NCI-H2196 (cell line): Measurements from ENCODE around the gene CFAP299.
"Not testable (repeated sequence)": the region's sequence is repeated elsewhere in the genome, so short reads cannot be mapped to it uniquely, and the experiment has no call there.

ENCODE experiments used
- DNase-seq: peaks from one replicate; lab custom pipeline; 2025; ENCODE audit not compliant: unreplicated experiment; lab: John Stamatoyannopoulos, UW

The CFAP299 gene

DNA sequence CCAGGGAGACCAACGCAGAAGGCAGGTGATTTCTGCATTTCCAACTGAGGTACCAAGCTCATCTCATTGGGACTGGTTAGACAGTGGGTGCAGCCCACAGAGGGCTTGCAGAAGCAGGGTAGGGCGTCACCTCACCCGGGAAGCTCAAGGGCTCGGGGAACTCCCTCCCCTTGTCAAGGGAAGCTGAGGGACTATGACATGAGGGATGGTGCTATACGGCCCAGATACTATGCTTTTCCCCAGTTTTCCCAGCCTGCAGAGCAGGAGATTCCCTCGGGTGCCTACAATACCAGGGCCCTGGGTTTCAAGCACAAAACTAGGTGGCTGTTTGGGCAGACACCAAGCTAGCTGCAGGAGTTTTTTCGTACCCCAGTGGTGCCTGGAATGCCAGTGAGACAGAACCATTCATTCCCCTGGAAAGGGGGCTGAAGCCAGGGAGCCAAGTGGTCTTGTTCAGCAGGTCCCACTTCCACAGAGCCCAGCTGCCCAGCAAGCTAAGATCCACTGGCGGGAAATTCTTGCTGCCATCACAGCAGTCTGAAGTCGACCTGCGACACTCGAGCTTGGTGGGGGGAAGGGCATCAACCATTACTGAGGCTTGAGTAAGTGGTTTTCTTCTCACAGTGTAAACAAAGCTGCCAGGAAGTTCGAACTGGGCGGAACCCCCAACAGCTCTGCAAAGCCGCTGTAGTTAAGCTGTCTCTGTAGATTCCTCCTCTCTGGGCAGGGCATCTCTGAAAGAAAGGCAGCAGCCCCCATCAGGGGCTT is 103.9 kb downstream of the CFAP299 start:
- DNase-seq = not testable (repeated sequence)

DNA sequence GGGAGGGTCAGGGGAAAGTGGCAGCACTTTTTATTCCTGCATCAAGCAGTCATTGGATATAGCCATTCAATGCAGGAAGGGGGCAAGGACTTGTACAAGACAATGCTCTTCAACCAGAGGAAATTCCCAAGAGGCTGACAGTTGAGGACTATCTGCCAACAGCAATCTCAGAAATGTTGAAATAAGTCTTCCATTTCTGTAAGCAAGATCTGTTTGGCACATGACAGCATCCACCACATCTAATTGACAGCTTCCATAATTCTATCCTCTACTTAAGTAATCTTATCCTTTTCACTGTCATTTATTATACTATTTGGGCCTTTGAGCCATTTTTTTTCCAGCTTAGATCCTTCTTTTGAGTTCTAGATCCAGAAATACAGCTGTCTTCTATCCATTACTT is 110.7 kb downstream of the CFAP299 start:
- DNase-seq = no peak

DNA sequence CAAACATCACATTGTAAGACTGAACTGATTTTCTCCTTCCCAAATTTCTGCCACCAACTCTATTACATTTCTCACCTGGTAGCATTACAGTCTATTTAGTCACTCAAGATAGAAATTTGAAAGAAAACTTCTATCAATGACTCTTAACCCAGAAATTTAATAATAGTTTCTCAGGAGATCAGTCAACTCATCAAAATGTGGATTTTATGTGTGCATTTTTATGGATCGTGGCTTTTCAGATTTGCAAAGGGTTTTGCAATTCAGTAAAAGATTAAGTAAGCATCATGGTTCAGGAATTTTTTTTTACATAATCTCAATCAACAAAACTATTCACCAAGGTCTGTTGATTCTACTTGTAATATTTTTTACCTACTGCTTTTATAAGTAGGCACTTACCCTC is 111.1 kb downstream of the CFAP299 start:
- no peak for DNase-seq

DNA sequence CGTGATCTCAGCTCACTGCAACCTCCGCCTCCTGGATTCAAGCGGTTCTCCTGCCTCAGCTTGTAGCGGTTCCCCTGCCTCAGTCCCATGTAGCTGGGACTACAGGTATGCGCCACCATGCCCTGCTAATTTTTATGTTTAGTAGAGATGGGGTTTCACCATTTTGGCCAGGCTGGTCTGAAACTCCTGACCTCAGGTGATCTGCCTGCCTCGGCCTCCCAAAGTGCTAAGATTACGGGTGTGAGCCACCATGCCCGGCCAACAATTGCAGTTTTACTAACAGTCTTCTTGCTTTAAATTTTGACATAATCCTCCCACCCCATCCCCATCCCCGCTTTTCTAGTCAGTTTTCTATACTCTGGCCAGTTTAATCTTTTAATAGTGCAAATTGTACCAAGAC is 112.0 kb downstream of the CFAP299 start:
- DNase-seq = no peak

DNA sequence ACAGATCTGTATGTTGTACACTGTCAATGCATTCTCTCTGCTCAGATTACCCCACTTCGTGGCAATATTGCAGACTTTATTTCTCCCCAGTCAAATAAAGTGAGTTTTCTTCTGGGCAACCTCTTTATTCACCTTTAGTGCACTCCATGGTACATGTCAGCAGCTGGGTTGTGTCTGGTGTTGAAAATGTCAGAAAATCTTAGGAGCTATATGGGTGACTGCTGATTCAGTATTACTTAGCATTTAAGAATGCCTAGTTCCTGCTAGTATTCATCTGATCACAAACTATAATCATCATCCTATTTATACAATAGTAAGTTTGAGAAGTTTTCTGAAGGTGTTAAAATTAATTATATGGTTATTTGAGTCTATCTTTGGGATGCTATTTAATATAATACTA is 112.5 kb downstream of the CFAP299 start:
- DNase-seq = no peak

DNA sequence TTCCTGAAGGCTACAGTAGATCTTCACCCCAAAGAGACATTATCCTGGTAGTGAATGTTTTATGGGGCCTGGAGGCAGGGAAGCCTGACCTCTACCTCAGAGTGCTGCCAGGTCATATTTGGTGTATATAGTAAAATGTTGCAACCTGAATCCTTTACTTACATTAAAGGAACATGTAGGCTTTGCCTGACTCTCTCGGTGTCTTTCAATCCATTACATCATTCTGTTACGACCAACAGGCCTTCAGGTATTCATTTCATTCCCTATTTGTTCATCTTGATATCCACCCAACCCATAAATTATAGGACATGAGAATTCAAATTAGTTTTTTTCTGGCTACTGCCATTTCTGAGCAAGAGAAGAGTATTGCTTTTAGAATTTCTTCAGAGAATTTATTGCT is 116.5 kb downstream of the CFAP299 start:
- DNase-seq = no peak

DNA sequence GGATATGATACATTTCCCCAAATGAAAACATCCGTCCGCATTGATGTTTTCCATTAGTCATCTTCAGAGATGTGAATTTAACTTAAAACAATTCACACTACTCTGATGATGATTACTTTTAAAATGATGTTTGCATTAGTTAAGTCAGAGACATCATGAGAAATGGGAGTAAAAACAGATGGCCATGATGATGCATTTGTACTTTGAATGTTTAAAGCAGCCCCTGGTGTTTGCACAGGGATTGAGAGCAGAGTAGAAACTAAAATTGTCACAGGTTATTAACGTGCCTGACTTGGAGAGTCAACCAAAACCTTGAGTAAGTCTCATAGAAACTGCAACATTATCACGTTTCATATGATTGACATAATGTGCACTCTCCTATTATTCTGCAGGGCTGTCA is 117.2 kb downstream of the CFAP299 start:
- DNase-seq = no peak

DNA sequence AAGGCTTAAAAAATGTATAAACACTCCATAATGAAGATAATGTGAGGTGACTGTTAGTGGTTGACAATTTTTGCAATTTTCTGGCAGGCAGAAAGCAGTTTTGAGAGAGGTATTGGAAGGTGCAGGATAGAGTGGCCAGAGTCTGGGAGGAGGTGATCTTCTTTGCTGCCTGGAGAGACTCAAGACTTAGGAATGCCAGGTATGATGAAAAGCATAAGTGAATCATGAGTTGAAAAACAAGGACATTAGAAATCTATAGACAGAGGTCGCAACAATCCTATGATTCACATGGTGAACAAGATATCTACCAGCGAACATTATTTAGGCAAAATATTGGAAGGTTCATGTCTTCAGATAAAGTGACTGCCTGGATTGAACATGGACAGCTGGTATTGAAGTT is 118.5 kb downstream of the CFAP299 start:
- DNase-seq = no peak

DNA sequence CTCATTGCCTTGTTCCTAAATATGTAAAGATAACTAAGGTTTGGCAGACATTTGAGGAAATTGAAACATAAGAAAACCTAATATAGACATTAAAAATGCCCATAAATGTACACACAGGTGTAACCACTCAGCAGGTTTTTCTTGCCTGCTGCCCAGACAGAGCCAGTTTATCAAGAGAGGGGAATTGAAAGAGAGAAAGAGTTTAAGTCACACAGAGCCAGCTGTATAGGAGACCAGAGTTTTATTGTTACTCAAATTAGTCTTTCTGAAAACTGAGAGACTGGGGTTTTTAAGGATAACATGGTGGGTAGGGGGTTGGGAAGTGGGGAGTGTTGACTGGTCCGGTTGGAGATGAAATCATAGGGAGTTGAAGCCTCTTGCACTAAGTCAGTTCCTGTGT is 119.0 kb downstream of the CFAP299 start:
- no peak for DNase-seq

DNA sequence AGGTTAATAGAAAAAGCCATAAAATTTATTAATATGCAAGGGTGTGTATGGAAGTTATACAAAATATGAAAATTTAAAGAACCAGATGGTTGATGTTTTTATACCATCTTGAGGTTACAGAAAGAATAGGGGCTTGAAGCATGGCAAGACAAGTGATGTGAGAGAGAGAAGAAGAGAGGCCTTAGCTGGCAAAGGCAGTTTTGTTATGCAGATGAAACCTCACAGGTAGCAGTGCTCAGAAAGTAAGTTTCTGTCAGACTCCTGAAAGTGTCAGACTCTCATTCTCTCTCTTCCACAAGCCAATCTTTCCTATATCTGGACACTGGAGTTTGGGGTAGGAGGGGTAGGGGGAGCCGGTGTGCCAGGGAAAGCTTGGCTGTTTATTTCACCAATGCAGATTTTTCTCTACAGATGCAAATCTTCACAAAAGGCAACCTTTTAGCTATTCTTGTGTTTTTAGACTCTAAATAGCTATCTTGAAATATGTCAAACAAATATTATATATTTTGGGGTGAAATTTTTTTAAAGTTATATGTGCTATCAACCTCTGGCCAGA is 124.5 kb downstream of the CFAP299 start:
- DNase-seq = no peak

DNA sequence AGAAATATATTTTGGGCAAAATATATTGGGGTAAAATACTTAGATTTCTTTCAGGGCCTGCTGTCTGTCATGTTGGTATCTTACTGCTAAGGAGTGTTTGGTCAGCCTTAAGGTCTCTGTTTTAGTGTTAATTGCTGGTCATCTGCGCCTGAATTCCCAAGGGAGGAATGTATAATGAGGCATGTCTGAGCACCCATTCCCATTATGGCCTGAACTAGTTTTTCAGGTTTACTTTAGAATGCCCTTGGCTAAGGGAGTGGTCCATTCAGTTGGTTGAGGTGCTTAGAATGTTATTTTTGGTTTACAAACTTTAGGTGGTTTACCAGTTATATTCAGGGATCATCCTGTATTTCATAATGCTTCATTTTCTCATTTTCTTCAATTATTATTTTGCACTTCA is 125.9 kb downstream of the CFAP299 start:
- no peak for DNase-seq

DNA sequence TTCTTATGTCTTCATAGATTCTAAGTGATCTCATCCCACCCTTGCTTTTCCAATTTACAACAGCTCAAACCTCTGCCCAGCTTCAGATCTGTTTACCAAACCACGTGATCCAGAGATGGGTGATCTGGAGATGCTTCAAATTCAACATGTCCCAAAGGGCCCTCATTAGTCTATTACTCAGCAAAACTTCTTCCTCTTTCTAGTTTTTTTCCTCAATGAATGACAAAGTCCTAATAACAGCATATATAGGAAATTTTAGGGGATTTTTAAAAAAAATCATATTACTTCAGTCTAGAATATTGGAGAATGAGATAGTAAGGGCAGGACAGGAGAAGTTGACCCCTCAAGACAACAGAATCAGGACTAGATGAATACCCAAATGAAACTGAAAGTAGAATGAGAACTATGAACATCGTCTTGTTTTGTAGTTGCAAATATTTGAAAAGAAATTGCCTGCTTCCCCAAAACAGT is 127.1 kb downstream of the CFAP299 start:
- no peak for DNase-seq

DNA sequence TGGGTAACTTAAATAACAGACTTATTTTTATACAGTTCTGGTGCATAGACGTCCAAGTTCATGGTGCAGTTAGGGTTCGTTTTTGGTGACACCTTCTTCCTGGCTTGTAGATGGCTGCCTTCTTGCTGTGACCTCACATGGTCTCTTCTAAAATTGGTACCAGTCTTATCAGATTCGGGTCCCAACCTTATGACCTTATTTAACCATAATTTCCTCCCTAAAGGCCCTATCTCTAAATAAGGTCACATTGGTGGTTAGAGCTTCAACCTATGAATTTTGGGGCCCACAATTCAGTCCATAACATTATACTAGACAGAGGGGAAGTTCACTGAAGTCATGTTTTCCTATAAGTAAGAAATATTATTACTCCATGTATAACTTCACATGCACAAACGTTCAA is 128.0 kb downstream of the CFAP299 start:
- no peak for DNase-seq

DNA sequence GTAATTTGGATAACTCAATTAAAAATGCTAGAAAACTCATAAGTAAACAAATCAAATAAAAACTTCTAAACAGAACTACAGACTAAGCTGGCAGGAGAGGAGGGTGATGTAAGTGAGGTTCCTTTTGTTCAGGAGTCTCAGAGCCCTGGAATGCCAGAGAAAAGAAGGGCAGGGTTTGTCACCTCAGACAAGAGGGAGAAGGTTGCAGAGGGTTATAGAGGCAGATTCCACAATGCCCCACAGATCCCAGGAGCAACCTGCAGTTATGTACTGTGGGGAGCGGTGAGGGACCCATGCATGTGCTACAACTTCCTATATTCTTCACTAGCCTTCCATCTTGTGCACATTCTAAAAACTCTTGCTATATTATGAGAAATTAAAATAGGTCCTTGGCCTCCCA is 129.7 kb downstream of the CFAP299 start:
- no peak for DNase-seq

DNA sequence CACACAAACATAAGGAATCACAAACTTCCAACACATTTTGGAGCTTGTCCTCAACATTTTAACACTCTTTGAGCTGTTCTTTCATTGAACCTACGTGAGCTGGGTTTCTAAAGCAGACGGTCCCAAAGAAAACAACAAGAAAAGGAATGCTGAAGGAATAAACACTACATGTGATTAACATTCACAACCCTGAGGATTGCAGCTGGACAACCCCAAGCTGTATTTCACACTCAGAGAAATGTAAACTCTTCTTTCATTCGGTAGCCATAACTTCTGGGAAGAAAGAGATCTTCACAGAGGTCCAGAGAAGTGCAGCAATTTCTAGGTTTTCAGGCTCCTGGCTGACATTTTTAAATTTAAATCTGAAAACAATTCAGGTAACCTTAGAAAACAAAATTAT is 130.2 kb downstream of the CFAP299 start:
- DNase-seq = no peak

DNA sequence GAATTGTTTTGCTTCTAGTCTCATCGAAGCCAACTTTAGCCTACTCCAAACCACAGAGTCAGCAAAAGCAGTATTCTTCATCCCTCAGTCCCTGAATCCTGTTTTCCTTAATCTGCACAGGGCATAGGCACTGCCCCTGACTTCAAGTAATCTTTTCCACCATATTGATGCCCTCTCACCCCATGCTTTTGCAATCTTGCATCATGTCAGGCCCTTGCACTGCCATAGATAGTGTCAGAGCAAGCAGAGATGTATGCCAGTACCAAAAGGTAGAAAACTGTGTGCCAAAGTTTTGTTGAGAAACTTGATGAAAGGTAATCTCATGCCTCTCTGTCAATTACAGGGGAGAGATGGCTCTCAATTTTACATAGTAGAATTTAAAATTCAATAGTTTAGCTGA is 131.1 kb downstream of the CFAP299 start:
- no peak for DNase-seq

DNA sequence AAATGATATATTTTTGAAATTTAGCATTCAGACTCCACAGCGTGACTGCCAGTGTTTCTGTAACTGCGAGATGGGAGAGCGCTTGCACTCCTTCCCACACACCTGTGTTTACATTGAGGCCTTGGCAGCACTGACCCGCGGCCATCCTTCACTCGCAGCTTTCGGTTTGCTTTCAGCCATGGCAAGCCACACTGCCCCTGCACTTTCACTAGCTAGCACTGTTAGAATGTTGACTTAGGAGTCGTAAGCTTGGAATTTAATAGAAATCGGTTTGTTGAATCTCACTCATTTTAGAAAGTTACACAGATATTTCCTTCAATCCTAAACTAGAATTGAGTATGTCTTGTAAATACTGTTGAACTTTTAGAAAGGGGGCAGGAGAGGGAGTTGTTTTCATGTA is 136.2 kb downstream of the CFAP299 start:
- no peak for DNase-seq

DNA sequence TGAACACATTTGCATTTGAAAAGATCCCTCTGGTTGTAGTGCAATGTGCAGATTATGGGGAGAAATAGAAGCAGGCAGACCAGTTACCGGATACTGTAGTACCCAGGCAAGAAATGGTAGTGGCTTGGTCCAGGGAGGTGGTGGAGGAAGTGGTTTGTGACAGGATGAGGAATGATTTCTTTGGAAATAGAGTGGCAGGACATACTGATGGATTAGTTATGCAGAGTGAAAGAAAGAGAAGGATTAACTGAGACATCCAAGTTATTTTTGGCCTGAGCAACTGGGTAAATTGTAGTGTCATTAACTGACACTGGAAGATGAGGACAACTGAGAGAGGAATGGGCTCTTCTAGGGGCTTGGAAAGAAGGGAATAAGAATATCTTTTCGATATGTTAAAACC is 139.7 kb downstream of the CFAP299 start:
- no peak for DNase-seq

DNA sequence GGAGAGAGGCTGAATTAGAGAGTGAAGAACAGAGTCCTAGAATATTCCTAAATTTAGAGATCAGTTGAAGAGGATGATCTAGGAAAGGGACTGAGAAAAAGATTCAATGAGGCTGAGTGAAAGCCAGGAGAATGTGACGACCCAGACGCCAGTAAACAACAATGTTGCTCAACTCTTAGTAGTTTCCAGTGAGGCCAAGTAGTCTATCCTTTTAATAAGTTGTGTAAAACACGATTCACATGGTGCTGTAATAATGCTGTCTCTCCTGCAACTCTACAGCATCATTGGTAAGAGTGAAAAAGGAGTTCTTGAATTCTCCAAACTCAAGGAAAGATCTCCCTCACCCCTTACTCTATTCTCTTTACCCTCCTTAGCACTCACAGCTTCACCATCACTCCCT is 140.3 kb downstream of the CFAP299 start:
- no peak for DNase-seq

DNA sequence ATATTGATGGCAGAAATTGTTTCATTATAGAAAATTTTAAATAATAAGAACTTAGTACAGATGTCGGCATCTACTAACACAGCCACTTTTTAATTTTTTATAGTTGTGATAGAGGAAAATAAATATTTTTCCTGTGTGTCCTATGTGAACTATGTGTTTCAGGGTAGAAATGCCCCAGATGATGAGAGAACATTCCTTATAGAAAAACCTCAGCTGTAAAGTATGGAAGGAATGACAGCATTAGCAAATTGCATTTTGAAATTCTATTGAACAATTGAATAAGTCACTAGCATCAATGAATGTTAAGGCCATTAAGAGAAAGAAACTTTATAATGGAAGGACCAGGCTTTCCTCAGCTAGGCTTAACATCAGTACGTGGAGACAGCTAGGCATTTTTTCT is 149.2 kb downstream of the CFAP299 start:
- DNase-seq = no peak

DNA sequence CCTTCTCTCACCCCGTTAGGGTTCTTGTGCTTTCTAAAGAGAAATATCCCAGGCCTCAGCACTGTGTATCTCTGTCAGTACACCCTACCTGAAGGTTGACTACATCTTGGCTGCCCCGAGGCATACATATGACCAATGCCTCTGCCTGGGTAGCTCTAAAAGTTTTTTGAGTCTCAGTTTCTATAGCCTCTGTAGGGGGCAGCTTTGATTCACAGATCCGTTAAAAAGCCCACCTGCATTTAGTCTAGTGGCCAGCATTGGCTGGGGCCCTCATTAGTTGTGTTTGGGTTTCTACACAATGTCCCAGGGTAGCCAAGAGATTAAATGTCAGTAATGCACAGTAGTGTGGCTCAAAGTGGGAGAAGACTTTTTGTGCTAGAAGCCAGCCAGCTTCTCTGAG is 151.1 kb downstream of the CFAP299 start:
- no peak for DNase-seq

DNA sequence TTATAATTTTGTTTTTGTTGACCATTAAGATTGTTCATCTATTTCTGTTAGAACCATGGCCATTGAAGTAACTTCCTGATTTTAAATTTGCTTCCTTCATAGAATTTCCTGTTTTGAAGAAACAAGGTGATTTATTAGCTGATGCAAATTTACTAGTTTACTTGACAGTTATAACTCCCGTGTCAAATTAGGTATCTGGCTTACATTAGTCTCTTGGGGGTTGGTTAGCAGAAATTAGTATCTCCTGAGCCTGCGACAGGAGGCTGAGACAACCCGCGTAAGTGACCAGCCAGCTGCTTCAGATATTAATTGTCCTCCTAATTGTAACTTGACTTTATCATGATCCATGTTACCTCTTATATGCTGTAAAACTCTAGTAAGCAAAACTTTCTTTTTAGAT is 154.3 kb downstream of the CFAP299 start:
- no peak for DNase-seq

DNA sequence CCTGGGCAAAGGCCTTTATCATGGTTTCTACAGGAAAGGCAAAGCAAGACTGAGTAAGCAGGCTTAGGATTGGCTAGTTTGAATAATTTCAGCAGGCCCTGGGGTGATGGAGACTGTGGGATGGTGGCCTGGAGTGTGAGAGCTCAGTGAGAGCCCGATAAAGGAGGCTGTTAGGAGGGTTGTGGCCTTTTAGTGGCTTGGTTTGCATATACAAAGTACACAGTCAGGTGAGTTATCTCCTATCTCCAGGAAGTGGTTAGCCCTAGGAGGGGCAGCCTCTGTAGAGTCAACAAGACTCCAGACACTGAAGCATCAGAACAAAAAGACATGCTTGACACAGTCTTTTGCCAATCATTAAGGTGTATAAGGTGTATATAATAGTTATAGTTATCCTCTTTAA is 157.2 kb downstream of the CFAP299 start:
- no peak for DNase-seq
